GM21619 (cell line): ENCODE data around the gene TCF7.

ENCODE experiments used
- ATAC-seq: cut with Tn5 transposase; IDR thresholded peaks from one replicate; pipeline ENCODE4 v1.9.1; 2021; ENCODE audit not compliant: unreplicated experiment

TCF7 gene

GRCh38 chr5:134088994-134089560 lies 25.4 kb upstream of the TCF7 start:
- no peak for ATAC-seq

- ATAC-seq = no peak
Observed at GRCh38 chr5:134090522-134090921, 24.0 kb upstream of the TCF7 start.

GRCh38 chr5:134091626-134092121 lies 22.8 kb upstream of the TCF7 start:
- no peak for ATAC-seq

GRCh38 chr5:134092875-134093274 lies 21.6 kb upstream of the TCF7 start:
- ATAC-seq = no peak

GRCh38 chr5:134093351-134093750 lies 21.1 kb upstream of the TCF7 start:
- no peak for ATAC-seq

GRCh38 chr5:134095293-134095692 lies 19.2 kb upstream of the TCF7 start:
- no peak for ATAC-seq

- ATAC-seq = no peak
Observed at GRCh38 chr5:134095887-134096589, 18.4 kb upstream of the TCF7 start.

- ATAC-seq = no peak
Observed at GRCh38 chr5:134097211-134097749, 17.2 kb upstream of the TCF7 start.

- no peak for ATAC-seq
Observed at GRCh38 chr5:134098690-134099089, 15.8 kb upstream of the TCF7 start.

- no peak for ATAC-seq
Observed at GRCh38 chr5:134099288-134099872, 15.1 kb upstream of the TCF7 start.

GRCh38 chr5:134099939-134100282 lies 14.6 kb upstream of the TCF7 start:
- no peak for ATAC-seq

- peak; percentile 75 for ATAC-seq
Observed at GRCh38 chr5:134100283-134101091, 14.0 kb upstream of the TCF7 start.

- no peak for ATAC-seq
Observed at GRCh38 chr5:134101686-134102439, 12.6 kb upstream of the TCF7 start.

GRCh38 chr5:134103397-134103796 lies 11.1 kb upstream of the TCF7 start:
- no peak for ATAC-seq

GRCh38 chr5:134103998-134104654 lies 10.4 kb upstream of the TCF7 start:
- ATAC-seq = no peak

GRCh38 chr5:134106991-134107701 lies 7.3 kb upstream of the TCF7 start:
- no peak for ATAC-seq

- no peak for ATAC-seq
Observed at GRCh38 chr5:134107779-134108178, 6.7 kb upstream of the TCF7 start.

GRCh38 chr5:134110382-134110781 lies 4.1 kb upstream of the TCF7 start:
- no peak for ATAC-seq
